Astrocyte of the spinal cord (primary cell): ENCODE data around the gene NKX2-8.

Experiments used
- DNase-seq: peaks from one replicate; pipeline ENCODE4 v3.0.0; 2011; ENCODE audit warnings: low read depth, low spot score
- H3K4me3 ChIP-seq: 2 replicates; pipeline ENCODE4 v1.5.1; 2011; ENCODE audit warnings: low read depth, mild to moderate bottlenecking, low read length, moderate library complexity
- in situ Hi-C: cut with HindIII; loops from 2 replicates; pipeline ENCODE4 v1.10.0; 2017; ENCODE audit warnings: low sequenced_read_pairs
- TF ChIP-seq, protein P1 (sequence below): IDR thresholded peaks from 2 replicates; pipeline ENCODE4 v1.5.1; 2012; ENCODE audit warnings: low read depth, mild to moderate bottlenecking, low read length, inconsistent platforms

The NKX2-8 gene

DNA sequence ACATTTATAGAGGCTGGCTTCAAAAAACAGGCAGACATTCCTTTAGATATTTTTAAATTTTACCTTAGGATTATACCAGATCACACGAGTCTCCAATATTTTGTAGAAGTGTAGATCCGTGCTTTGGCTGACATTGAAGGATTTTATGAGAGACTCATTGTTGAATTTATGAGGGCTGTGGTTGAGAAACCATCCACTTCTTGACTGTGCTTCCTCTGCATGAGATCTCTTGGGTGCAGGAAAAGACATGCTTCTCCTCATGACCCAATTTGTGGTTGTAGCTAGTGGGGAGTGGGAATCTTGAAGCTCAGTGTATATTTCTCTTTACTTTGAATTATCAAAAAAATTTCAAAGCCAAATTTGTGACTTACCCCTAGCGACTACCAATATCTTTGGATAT is 36.7 kb upstream of the NKX2-8 start:
- DNase-seq, result no peak
- TF ChIP-seq, protein P1, sequence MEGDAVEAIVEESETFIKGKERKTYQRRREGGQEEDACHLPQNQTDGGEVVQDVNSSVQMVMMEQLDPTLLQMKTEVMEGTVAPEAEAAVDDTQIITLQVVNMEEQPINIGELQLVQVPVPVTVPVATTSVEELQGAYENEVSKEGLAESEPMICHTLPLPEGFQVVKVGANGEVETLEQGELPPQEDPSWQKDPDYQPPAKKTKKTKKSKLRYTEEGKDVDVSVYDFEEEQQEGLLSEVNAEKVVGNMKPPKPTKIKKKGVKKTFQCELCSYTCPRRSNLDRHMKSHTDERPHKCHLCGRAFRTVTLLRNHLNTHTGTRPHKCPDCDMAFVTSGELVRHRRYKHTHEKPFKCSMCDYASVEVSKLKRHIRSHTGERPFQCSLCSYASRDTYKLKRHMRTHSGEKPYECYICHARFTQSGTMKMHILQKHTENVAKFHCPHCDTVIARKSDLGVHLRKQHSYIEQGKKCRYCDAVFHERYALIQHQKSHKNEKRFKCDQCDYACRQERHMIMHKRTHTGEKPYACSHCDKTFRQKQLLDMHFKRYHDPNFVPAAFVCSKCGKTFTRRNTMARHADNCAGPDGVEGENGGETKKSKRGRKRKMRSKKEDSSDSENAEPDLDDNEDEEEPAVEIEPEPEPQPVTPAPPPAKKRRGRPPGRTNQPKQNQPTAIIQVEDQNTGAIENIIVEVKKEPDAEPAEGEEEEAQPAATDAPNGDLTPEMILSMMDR, result no peak

DNA sequence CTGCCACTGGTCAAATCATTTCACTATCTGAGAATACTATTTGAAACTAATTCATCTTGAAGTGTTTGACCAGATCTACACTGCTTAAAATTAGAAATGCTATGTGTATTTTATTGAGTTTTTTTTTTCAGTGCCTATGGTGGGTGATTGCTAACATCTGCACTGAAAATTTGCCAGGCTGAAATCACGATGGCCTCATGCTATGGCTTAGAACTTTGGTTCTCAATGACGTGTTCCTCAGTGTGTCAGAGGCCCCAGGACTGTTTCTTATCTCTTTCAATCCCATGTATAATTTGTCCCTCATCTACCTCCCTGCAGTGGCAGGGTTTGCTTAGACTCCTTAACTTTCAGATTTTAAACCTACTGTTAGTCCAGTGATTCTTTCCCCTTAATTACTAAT is 36.2 kb upstream of the NKX2-8 start:
- no peak overlapping the region for H3K4me3 ChIP-seq
- TF ChIP-seq, protein P1, result no peak
- no peak for DNase-seq
- in situ Hi-C loops, result no loop called here

More for the DNA sequence above, 36.7 kb upstream of the NKX2-8 start:
- H3K4me3 ChIP-seq, result no peak overlapping the region
- in situ Hi-C loops, result no loop called here

DNA sequence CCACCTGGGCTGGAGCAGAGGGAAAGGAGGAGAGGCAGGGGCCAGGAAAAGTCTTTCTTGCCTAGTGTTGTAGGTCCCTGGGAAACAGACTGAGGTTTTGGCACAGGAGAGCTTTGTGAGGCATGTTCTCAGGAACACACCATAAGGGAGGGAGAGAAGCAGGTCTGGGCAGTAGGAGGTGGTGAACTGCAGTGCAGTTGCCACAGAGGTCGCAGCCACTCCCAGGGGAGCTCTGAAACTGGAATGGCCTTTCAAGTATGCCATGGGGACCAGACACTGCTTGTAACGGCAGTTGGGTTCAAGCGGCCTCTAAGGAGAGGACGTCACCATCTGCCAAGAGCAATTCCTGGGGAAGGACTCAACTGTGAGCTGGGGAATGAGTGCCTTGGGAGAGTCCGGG is 35.4 kb upstream of the NKX2-8 start:
- in situ Hi-C loops, result no loop called here
- TF ChIP-seq, protein P1, result no peak
- no peak for DNase-seq
- H3K4me3 ChIP-seq, result no peak overlapping the region

DNA sequence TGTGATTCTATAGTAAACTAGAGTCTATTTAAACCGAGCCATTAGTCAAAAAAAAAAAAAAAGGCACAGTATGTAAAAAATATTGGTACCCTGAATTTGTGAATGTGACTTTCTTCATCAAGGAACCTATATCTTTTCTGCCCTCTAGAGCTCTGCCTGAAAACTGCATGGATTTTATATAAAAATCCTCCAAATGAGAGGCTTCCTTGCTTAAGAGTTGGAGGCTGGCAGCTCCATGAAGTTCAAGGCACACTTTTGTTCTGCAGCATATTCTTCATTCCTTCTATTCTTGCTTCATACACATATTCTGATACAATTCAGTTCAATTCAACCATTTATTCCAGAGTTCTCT is 23.1 kb upstream of the NKX2-8 start:
- TF ChIP-seq, protein P1, result peak; percentile 18
- in situ Hi-C loops, result no loop called here
- no peak for DNase-seq
- H3K4me3 ChIP-seq, result no peak overlapping the region

DNA sequence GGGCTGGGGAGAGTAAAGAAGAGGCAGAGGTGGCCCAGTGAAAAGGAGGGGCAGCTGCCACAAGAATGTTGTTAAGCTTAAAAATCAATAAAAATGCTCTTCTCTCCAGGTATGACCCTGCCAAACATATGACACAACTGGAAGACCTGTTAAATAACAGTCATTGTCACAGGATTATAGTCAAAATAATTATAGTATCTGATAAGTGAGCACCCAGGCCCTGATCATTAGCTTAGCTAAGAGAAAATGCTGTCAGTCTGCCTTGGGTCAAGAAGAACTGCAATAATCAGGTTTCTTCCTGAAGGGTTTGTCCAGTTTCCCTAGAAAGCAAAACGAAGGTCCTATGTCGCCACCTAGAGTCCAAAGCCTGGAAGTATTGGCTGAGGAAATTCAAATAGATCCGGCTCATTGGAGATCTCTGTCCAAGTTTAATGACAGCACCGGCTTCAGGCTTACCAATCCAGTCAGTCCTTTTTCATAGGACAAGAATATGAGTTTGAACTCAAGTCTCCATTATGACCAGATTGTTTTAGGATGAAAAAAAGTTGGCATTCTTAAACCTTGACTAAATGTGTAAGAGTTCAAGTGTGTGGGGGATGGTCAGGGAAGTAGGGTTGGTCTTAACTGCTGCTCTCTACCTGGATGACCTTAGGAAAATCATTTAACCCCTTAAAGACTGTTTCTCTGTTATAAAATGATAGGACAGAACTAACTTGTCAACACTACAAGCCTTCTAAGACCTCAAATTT is 22.5 kb upstream of the NKX2-8 start:
- in situ Hi-C loops, result no loop called here
- TF ChIP-seq, protein P1, result peak; percentile 90
- DNase-seq, result peak; percentile 70
- no peak overlapping the region for H3K4me3 ChIP-seq

DNA sequence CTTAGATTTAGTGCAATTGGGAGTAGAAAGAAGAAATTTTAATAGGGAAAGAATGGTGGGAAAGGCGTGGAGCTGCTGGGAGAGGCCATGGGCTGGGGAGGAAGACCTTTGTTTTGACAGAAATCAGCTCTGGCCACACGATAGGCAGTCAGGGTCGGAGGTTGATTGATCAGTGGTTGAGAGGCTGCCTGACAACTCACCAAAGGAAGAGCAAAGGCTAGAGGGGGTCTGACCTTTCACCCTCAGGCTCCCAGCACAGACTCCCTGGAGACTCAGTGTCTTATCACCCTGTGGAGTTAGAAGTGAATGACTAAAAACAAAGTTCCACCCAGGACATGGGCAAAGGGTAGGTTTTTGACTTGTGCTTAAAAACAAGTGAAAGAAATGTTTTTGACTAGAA is 18.0 kb upstream of the NKX2-8 start:
- no peak overlapping the region for H3K4me3 ChIP-seq
- TF ChIP-seq, protein P1, result no peak
- in situ Hi-C loops, result no loop called here
- DNase-seq, result no peak

DNA sequence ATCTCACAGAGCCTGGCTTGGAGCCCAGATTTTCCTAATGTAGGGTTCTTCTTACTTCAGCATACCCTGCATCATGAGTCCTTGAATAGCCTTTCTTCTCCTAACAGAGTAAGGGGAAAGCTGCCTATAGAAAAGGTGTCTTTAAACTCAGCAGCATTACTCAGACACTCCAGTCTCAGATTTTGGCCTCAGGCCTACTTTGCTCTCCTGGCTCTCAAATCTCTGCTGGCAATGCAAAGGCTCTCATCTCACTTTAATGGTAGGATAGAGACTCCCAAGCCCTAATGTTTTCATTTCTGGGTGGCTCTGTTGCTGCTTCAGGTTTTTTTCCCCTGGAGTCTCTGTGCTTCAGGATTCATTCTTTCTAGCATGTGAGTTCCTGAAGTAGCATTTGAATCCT is 9.1 kb upstream of the NKX2-8 start:
- in situ Hi-C loops, result no loop called here
- no peak for DNase-seq
- H3K4me3 ChIP-seq, result no peak overlapping the region
- TF ChIP-seq, protein P1, result no peak
